ENCODE measurements around the gene ANKRD6.

The ANKRD6 gene

GRCh38 chr6:89509777-89510281, 76.9 kb downstream of the ANKRD6 start:
- Histone ChIP-seq H3K4me3 (ENCODE audit: low read depth, low read length) (no peak overlapping the region), H3K27me3 (ENCODE audit: control insufficient read depth, insufficient read depth, low read length) (no peaks in the 10 kb centered on the region), H3K9ac (ENCODE audit: low read depth, low read length) (no peak overlapping the region), H3K36me3 (ENCODE audit: control insufficient read depth, insufficient read depth, low read length) (no peaks in the 10 kb centered on the region), H3K9me3 (ENCODE audit: control insufficient read depth, insufficient read depth, low read length) (no peaks in the 10 kb centered on the region), H3K27ac (ENCODE audit: low read depth, low read length) (no peak overlapping the region), H3K4me1 (ENCODE audit: control insufficient read depth, insufficient read depth, low read length) (peaks cover 2% of the 10 kb centered on the region; the same call in 1 of the 2 replicates)

- H3K4me1 ChIP-seq (ENCODE audit: control insufficient read depth, insufficient read depth, low read length): peaks cover 2% of the 10 kb centered on the region; the same call in 1 of the 2 replicates
- no peaks in the 10 kb centered on the region for H3K9me3 ChIP-seq (ENCODE audit: control insufficient read depth, insufficient read depth, low read length)
- no peak overlapping the region for H3K4me3 ChIP-seq (ENCODE audit: low read depth, low read length)
- no peaks in the 10 kb centered on the region for H3K27me3 ChIP-seq (ENCODE audit: control insufficient read depth, insufficient read depth, low read length)
- no peaks in the 10 kb centered on the region for H3K36me3 ChIP-seq (ENCODE audit: control insufficient read depth, insufficient read depth, low read length)
- no peak overlapping the region for H3K27ac ChIP-seq (ENCODE audit: low read depth, low read length)
- no peak overlapping the region for H3K9ac ChIP-seq (ENCODE audit: low read depth, low read length)
These were observed 77.4 kb downstream of the ANKRD6 start for GRCh38 chr6:89510393-89510792.

GRCh38 chr6:89518352-89519055, 85.6 kb downstream of the ANKRD6 start:
- H3K27me3 ChIP-seq (ENCODE audit: control insufficient read depth, insufficient read depth, low read length): no peaks in the 10 kb centered on the region

GRCh38 chr6:89520736-89521135, 87.8 kb downstream of the ANKRD6 start:
- Histone ChIP-seq H3K27me3 (ENCODE audit: control insufficient read depth, insufficient read depth, low read length) (no peaks in the 10 kb centered on the region), H3K4me3 (ENCODE audit: low read depth, low read length) (no peak overlapping the region), H3K27ac (ENCODE audit: low read depth, low read length) (no peak overlapping the region), H3K4me1 (ENCODE audit: control insufficient read depth, insufficient read depth, low read length) (no peaks in the 10 kb centered on the region), H3K9ac (ENCODE audit: low read depth, low read length) (no peak overlapping the region), H3K9me3 (ENCODE audit: control insufficient read depth, insufficient read depth, low read length) (no peaks in the 10 kb centered on the region), H3K36me3 (ENCODE audit: control insufficient read depth, insufficient read depth, low read length) (no peaks in the 10 kb centered on the region)

More at GRCh38 chr6:89518352-89519055, 85.6 kb downstream of the ANKRD6 start:
- Histone ChIP-seq H3K4me3 (ENCODE audit: low read depth, low read length) (no peak overlapping the region), H3K36me3 (ENCODE audit: control insufficient read depth, insufficient read depth, low read length) (no peaks in the 10 kb centered on the region), H3K27ac (ENCODE audit: low read depth, low read length) (no peak overlapping the region), H3K9ac (ENCODE audit: low read depth, low read length) (no peak overlapping the region), H3K9me3 (ENCODE audit: control insufficient read depth, insufficient read depth, low read length) (no peaks in the 10 kb centered on the region), H3K4me1 (ENCODE audit: control insufficient read depth, insufficient read depth, low read length) (no peaks in the 10 kb centered on the region)

GRCh38 chr6:89522778-89523177, 89.8 kb downstream of the ANKRD6 start:
- no peaks in the 10 kb centered on the region for H3K36me3 ChIP-seq (ENCODE audit: control insufficient read depth, insufficient read depth, low read length)
- H3K4me3 ChIP-seq (ENCODE audit: low read depth, low read length): no peak overlapping the region
- H3K4me1 ChIP-seq (ENCODE audit: control insufficient read depth, insufficient read depth, low read length): no peaks in the 10 kb centered on the region
- peak overlapping the region; percentile 36 for H3K27ac ChIP-seq (ENCODE audit: low read depth, low read length)
- H3K9ac ChIP-seq (ENCODE audit: low read depth, low read length): no peak overlapping the region
- no peaks in the 10 kb centered on the region for H3K27me3 ChIP-seq (ENCODE audit: control insufficient read depth, insufficient read depth, low read length)
- H3K9me3 ChIP-seq (ENCODE audit: control insufficient read depth, insufficient read depth, low read length): no peaks in the 10 kb centered on the region

- Histone ChIP-seq H3K4me1 (ENCODE audit: control insufficient read depth, insufficient read depth, low read length) (no peaks in the 10 kb centered on the region), H3K27ac (ENCODE audit: low read depth, low read length) (no peak overlapping the region), H3K9me3 (ENCODE audit: control insufficient read depth, insufficient read depth, low read length) (no peaks in the 10 kb centered on the region), H3K4me3 (ENCODE audit: low read depth, low read length) (no peak overlapping the region), H3K9ac (ENCODE audit: low read depth, low read length) (no peak overlapping the region), H3K36me3 (ENCODE audit: control insufficient read depth, insufficient read depth, low read length) (no peaks in the 10 kb centered on the region), H3K27me3 (ENCODE audit: control insufficient read depth, insufficient read depth, low read length) (no peaks in the 10 kb centered on the region)
These were observed 93.0 kb downstream of the ANKRD6 start for GRCh38 chr6:89525786-89526562.

GRCh38 chr6:89526563-89526869, 93.6 kb downstream of the ANKRD6 start:
- no peak overlapping the region for H3K4me3 ChIP-seq (ENCODE audit: low read depth, low read length)
- H3K4me1 ChIP-seq (ENCODE audit: control insufficient read depth, insufficient read depth, low read length): no peaks in the 10 kb centered on the region
- H3K9me3 ChIP-seq (ENCODE audit: control insufficient read depth, insufficient read depth, low read length): no peaks in the 10 kb centered on the region
- H3K36me3 ChIP-seq (ENCODE audit: control insufficient read depth, insufficient read depth, low read length): no peaks in the 10 kb centered on the region
- no peaks in the 10 kb centered on the region for H3K27me3 ChIP-seq (ENCODE audit: control insufficient read depth, insufficient read depth, low read length)
- no peak overlapping the region for H3K27ac ChIP-seq (ENCODE audit: low read depth, low read length)
- no peak overlapping the region for H3K9ac ChIP-seq (ENCODE audit: low read depth, low read length)

GRCh38 chr6:89527634-89528033, 94.7 kb downstream of the ANKRD6 start:
- Histone ChIP-seq H3K36me3 (ENCODE audit: control insufficient read depth, insufficient read depth, low read length) (no peaks in the 10 kb centered on the region), H3K4me1 (ENCODE audit: control insufficient read depth, insufficient read depth, low read length) (no peaks in the 10 kb centered on the region), H3K27ac (ENCODE audit: low read depth, low read length) (no peak overlapping the region), H3K4me3 (ENCODE audit: low read depth, low read length) (no peak overlapping the region), H3K9ac (ENCODE audit: low read depth, low read length) (no peak overlapping the region), H3K27me3 (ENCODE audit: control insufficient read depth, insufficient read depth, low read length) (no peaks in the 10 kb centered on the region), H3K9me3 (ENCODE audit: control insufficient read depth, insufficient read depth, low read length) (no peaks in the 10 kb centered on the region)

GRCh38 chr6:89528866-89529265, 95.9 kb downstream of the ANKRD6 start:
- H3K9me3 ChIP-seq (ENCODE audit: control insufficient read depth, insufficient read depth, low read length): no peaks in the 10 kb centered on the region
- H3K4me3 ChIP-seq (ENCODE audit: low read depth, low read length): no peak overlapping the region
- H3K9ac ChIP-seq (ENCODE audit: low read depth, low read length): no peak overlapping the region
- no peaks in the 10 kb centered on the region for H3K4me1 ChIP-seq (ENCODE audit: control insufficient read depth, insufficient read depth, low read length)
- no peaks in the 10 kb centered on the region for H3K36me3 ChIP-seq (ENCODE audit: control insufficient read depth, insufficient read depth, low read length)
- H3K27me3 ChIP-seq (ENCODE audit: control insufficient read depth, insufficient read depth, low read length): no peaks in the 10 kb centered on the region
- no peak overlapping the region for H3K27ac ChIP-seq (ENCODE audit: low read depth, low read length)

- no peak overlapping the region for H3K9ac ChIP-seq (ENCODE audit: low read depth, low read length)
- H3K36me3 ChIP-seq (ENCODE audit: control insufficient read depth, insufficient read depth, low read length): no peaks in the 10 kb centered on the region
- H3K4me1 ChIP-seq (ENCODE audit: control insufficient read depth, insufficient read depth, low read length): no peaks in the 10 kb centered on the region
- no peaks in the 10 kb centered on the region for H3K9me3 ChIP-seq (ENCODE audit: control insufficient read depth, insufficient read depth, low read length)
- no peak overlapping the region for H3K27ac ChIP-seq (ENCODE audit: low read depth, low read length)
- no peak overlapping the region for H3K4me3 ChIP-seq (ENCODE audit: low read depth, low read length)
- H3K27me3 ChIP-seq (ENCODE audit: control insufficient read depth, insufficient read depth, low read length): no peaks in the 10 kb centered on the region
These were observed 98.0 kb downstream of the ANKRD6 start for GRCh38 chr6:89530982-89531381.

- no peak overlapping the region for H3K27ac ChIP-seq (ENCODE audit: low read depth, low read length)
- H3K36me3 ChIP-seq (ENCODE audit: control insufficient read depth, insufficient read depth, low read length): no peaks in the 10 kb centered on the region
- H3K9me3 ChIP-seq (ENCODE audit: control insufficient read depth, insufficient read depth, low read length): no peaks in the 10 kb centered on the region
- no peak overlapping the region for H3K4me3 ChIP-seq (ENCODE audit: low read depth, low read length)
- H3K9ac ChIP-seq (ENCODE audit: low read depth, low read length): no peak overlapping the region
- no peaks in the 10 kb centered on the region for H3K27me3 ChIP-seq (ENCODE audit: control insufficient read depth, insufficient read depth, low read length)
- no peaks in the 10 kb centered on the region for H3K4me1 ChIP-seq (ENCODE audit: control insufficient read depth, insufficient read depth, low read length)
These were observed 103.3 kb downstream of the ANKRD6 start for GRCh38 chr6:89536231-89536630.
